ENCODE measurements around the gene NIP7.

Gene NIP7

GRCh38 chr16:69321080-69321479, 18.5 kb upstream of the NIP7 start:
- H3K27ac ChIP-seq (ENCODE audit: low read depth, low read length): no peak overlapping the region
- H3K36me3 ChIP-seq (ENCODE audit: control insufficient read depth, insufficient read depth, low read length): peaks cover 65% of the 10 kb centered on the region
- no peaks in the 10 kb centered on the region for H3K27me3 ChIP-seq (ENCODE audit: control insufficient read depth, insufficient read depth, low read length)
- no peaks in the 10 kb centered on the region for H3K4me1 ChIP-seq (ENCODE audit: control insufficient read depth, insufficient read depth, low read length)
- no peak overlapping the region for H3K4me3 ChIP-seq (ENCODE audit: low read length)
- no peak overlapping the region for H3K9ac ChIP-seq (ENCODE audit: low read length)

GRCh38 chr16:69322343-69322742, 17.2 kb upstream of the NIP7 start:
- Histone ChIP-seq H3K27me3 (ENCODE audit: control insufficient read depth, insufficient read depth, low read length) (no peaks in the 10 kb centered on the region), H3K27ac (ENCODE audit: low read depth, low read length) (no peak overlapping the region), H3K36me3 (ENCODE audit: control insufficient read depth, insufficient read depth, low read length) (peaks cover 57% of the 10 kb centered on the region), H3K4me1 (ENCODE audit: control insufficient read depth, insufficient read depth, low read length) (no peaks in the 10 kb centered on the region), H3K9ac (ENCODE audit: low read length) (no peak overlapping the region), H3K4me3 (ENCODE audit: low read length) (no peak overlapping the region)

- Histone ChIP-seq H3K4me3 (ENCODE audit: low read length) (no peak overlapping the region), H3K27ac (ENCODE audit: low read depth, low read length) (no peak overlapping the region), H3K9ac (ENCODE audit: low read length) (no peak overlapping the region), H3K4me1 (ENCODE audit: control insufficient read depth, insufficient read depth, low read length) (no peaks in the 10 kb centered on the region), H3K36me3 (ENCODE audit: control insufficient read depth, insufficient read depth, low read length) (peaks cover 54% of the 10 kb centered on the region), H3K27me3 (ENCODE audit: control insufficient read depth, insufficient read depth, low read length) (no peaks in the 10 kb centered on the region)
Observed at GRCh38 chr16:69323415-69323814, 16.2 kb upstream of the NIP7 start.

GRCh38 chr16:69324013-69324531, 15.5 kb upstream of the NIP7 start:
- H3K36me3 ChIP-seq (ENCODE audit: control insufficient read depth, insufficient read depth, low read length): peaks cover 48% of the 10 kb centered on the region
- no peak overlapping the region for H3K4me3 ChIP-seq (ENCODE audit: low read length)
- H3K4me1 ChIP-seq (ENCODE audit: control insufficient read depth, insufficient read depth, low read length): peaks cover 2% of the 10 kb centered on the region
- H3K9ac ChIP-seq (ENCODE audit: low read length): no peak overlapping the region
- no peak overlapping the region for H3K27ac ChIP-seq (ENCODE audit: low read depth, low read length)
- H3K27me3 ChIP-seq (ENCODE audit: control insufficient read depth, insufficient read depth, low read length): no peaks in the 10 kb centered on the region

- H3K4me1 ChIP-seq (ENCODE audit: control insufficient read depth, insufficient read depth, low read length): peaks cover 8% of the 10 kb centered on the region
- no peak overlapping the region for H3K9ac ChIP-seq (ENCODE audit: low read length)
- peaks cover 41% of the 10 kb centered on the region for H3K36me3 ChIP-seq (ENCODE audit: control insufficient read depth, insufficient read depth, low read length)
- no peak overlapping the region for H3K4me3 ChIP-seq (ENCODE audit: low read length)
- H3K27me3 ChIP-seq (ENCODE audit: control insufficient read depth, insufficient read depth, low read length): no peaks in the 10 kb centered on the region
- no peak overlapping the region for H3K27ac ChIP-seq (ENCODE audit: low read depth, low read length)
Observed at GRCh38 chr16:69324585-69325253, 14.9 kb upstream of the NIP7 start.

- no peaks in the 10 kb centered on the region for H3K27me3 ChIP-seq (ENCODE audit: control insufficient read depth, insufficient read depth, low read length)
- H3K9ac ChIP-seq (ENCODE audit: low read length): no peak overlapping the region
- H3K4me1 ChIP-seq (ENCODE audit: control insufficient read depth, insufficient read depth, low read length): peaks cover 8% of the 10 kb centered on the region
- H3K4me3 ChIP-seq (ENCODE audit: low read length): no peak overlapping the region
- H3K36me3 ChIP-seq (ENCODE audit: control insufficient read depth, insufficient read depth, low read length): peaks cover 31% of the 10 kb centered on the region
- no peak overlapping the region for H3K27ac ChIP-seq (ENCODE audit: low read depth, low read length)
Observed at GRCh38 chr16:69325784-69326171, 13.8 kb upstream of the NIP7 start.

- Histone ChIP-seq H3K27ac (ENCODE audit: low read depth, low read length) (no peak overlapping the region), H3K4me3 (ENCODE audit: low read length) (no peak overlapping the region), H3K4me1 (ENCODE audit: control insufficient read depth, insufficient read depth, low read length) (peaks cover 8% of the 10 kb centered on the region), H3K9ac (ENCODE audit: low read length) (no peak overlapping the region), H3K36me3 (ENCODE audit: control insufficient read depth, insufficient read depth, low read length) (peaks cover 25% of the 10 kb centered on the region), H3K27me3 (ENCODE audit: control insufficient read depth, insufficient read depth, low read length) (no peaks in the 10 kb centered on the region)
Observed at GRCh38 chr16:69326172-69326873, 13.2 kb upstream of the NIP7 start.

- H3K27me3 ChIP-seq (ENCODE audit: control insufficient read depth, insufficient read depth, low read length): no peaks in the 10 kb centered on the region
- H3K4me3 ChIP-seq (ENCODE audit: low read length): no peak overlapping the region
- peaks cover 19% of the 10 kb centered on the region for H3K36me3 ChIP-seq (ENCODE audit: control insufficient read depth, insufficient read depth, low read length)
- H3K9ac ChIP-seq (ENCODE audit: low read length): no peak overlapping the region
- no peak overlapping the region for H3K27ac ChIP-seq (ENCODE audit: low read depth, low read length)
- peaks cover 8% of the 10 kb centered on the region for H3K4me1 ChIP-seq (ENCODE audit: control insufficient read depth, insufficient read depth, low read length)
Observed at GRCh38 chr16:69327585-69328310, 11.8 kb upstream of the NIP7 start.

- Histone ChIP-seq H3K9ac (ENCODE audit: low read length) (no peak overlapping the region), H3K27me3 (ENCODE audit: control insufficient read depth, insufficient read depth, low read length) (no peaks in the 10 kb centered on the region), H3K4me1 (ENCODE audit: control insufficient read depth, insufficient read depth, low read length) (peaks cover 8% of the 10 kb centered on the region), H3K4me3 (ENCODE audit: low read length) (peak overlapping the region; percentile 80), H3K27ac (ENCODE audit: low read depth, low read length) (no peak overlapping the region), H3K36me3 (ENCODE audit: control insufficient read depth, insufficient read depth, low read length) (peaks cover 18% of the 10 kb centered on the region)
Observed at GRCh38 chr16:69328854-69329316, 10.7 kb upstream of the NIP7 start.

- Histone ChIP-seq H3K36me3 (ENCODE audit: control insufficient read depth, insufficient read depth, low read length) (peaks cover 22% of the 10 kb centered on the region), H3K4me1 (ENCODE audit: control insufficient read depth, insufficient read depth, low read length) (peaks cover 8% of the 10 kb centered on the region), H3K27me3 (ENCODE audit: control insufficient read depth, insufficient read depth, low read length) (no peaks in the 10 kb centered on the region), H3K9ac (ENCODE audit: low read length) (peak overlapping the region; percentile 63), H3K27ac (ENCODE audit: low read depth, low read length) (peak overlapping the region; percentile 91), H3K4me3 (ENCODE audit: low read length) (peak overlapping the region; percentile 80)
Observed at GRCh38 chr16:69329369-69330285, 9.9 kb upstream of the NIP7 start.

GRCh38 chr16:69330286-69331109, 9.1 kb upstream of the NIP7 start, which contains the start of gene PDF:
TSS of gene PDF (minus strand) at chr16:69330588. CDS start at chr16:69330570, 18 bp downstream.
- Histone ChIP-seq H3K4me1 (ENCODE audit: control insufficient read depth, insufficient read depth, low read length) (peaks cover 8% of the 10 kb centered on the region), H3K27me3 (ENCODE audit: control insufficient read depth, insufficient read depth, low read length) (no peaks in the 10 kb centered on the region), H3K27ac (ENCODE audit: low read depth, low read length) (peak within 1 kb of the TSS; percentile 91), H3K4me3 (ENCODE audit: low read length) (peak within 1 kb of the TSS; percentile 80), H3K9ac (ENCODE audit: low read length) (peak within 1 kb of the TSS; percentile 78), H3K36me3 (ENCODE audit: control insufficient read depth, insufficient read depth, low read length) (peaks cover 29% of the 10 kb centered on the region)

Measured in rectal smooth muscle tissue (tissue), 1 donor.